ENCODE data around the gene NOS2. TPM values are rescaled to one million over a fixed set of nuclear protein-coding genes. Genes with fewer than 3 reads are reported as not detected.
A peak's percentile ranks its signal among the peaks of the same experiment; 100 is the strongest.
"Not testable (repeated sequence)": the region's sequence is repeated elsewhere in the genome, so short reads cannot be mapped to it uniquely, and the experiment has no call there.

The NOS2 gene
- total RNA-seq, 1 experiment from 2014 or later, result 19.0 TPM

GRCh38 chr17:27751622-27752490, 48.5 kb downstream of the NOS2 start:
- no TSS peak for BruUV-seq (replicated peaks)
- no peaks in the 10 kb centered on the region for H3K9me3 ChIP-seq
- H3K27me3 ChIP-seq (replicated peaks; ENCODE audit: control insufficient read depth, insufficient read depth, low read length), result no peaks in the 10 kb centered on the region
- no peak overlapping the region for H3K4me3 ChIP-seq (ENCODE audit: low read depth, low read length)
- H3K9me3 Mint-ChIP-seq (ENCODE audit: unreplicated experiment), result no peaks in the 10 kb centered on the region
- no peaks in the 10 kb centered on the region for H3K36me3 Mint-ChIP-seq (ENCODE audit: insufficient read depth, unreplicated experiment)
- POLR2A ChIA-PET, result no interaction called here
- CTCF ChIA-PET, result interaction anchor here (9.8 kb wide), 1 partner anchor 96 kb away, joined by 167 read pairs; no protein-coding TSS in a partner anchor
- intact Hi-C loops (cut with micrococcal nuclease; ENCODE audit: unreplicated experiment), result no loop called here
- H3K4me1 Mint-ChIP-seq (ENCODE audit: low read depth, unreplicated experiment), result no peaks in the 10 kb centered on the region
- DNase-seq, result peak in 1 of 2 experiments; percentile 38
- no peak overlapping the region for H3K4me3 Mint-ChIP-seq (ENCODE audit: unreplicated experiment)
- H3K27ac Mint-ChIP-seq (ENCODE audit: unreplicated experiment), result no peak overlapping the region
- H3K4me1 ChIP-seq, result no peaks in the 10 kb centered on the region
- H3K36me3 ChIP-seq (ENCODE audit: control insufficient read depth, insufficient read depth, low read length), result no peaks in the 10 kb centered on the region
- TF ChIP-seq CTCF (IDR thresholded peaks at IDR 0.05; ENCODE audit: insufficient read depth in 1 of 2, low read depth in 1 of 2, low read length in 1 of 2, severe bottlenecking in 1 of 2, unreplicated experiment in 1 of 2), result no peak
- H3K27me3 Mint-ChIP-seq (ENCODE audit: insufficient read depth, unreplicated experiment), result no peaks in the 10 kb centered on the region

GRCh38 chr17:27751166-27751565, 49.2 kb downstream of the NOS2 start:
- no peak for TF ChIP-seq CTCF (IDR thresholded peaks at IDR 0.05; ENCODE audit: insufficient read depth in 1 of 2, low read depth in 1 of 2, low read length in 1 of 2, severe bottlenecking in 1 of 2, unreplicated experiment in 1 of 2)
- no peak overlapping the region for H3K4me3 ChIP-seq (ENCODE audit: low read depth, low read length)
- H3K9me3 ChIP-seq, result no peaks in the 10 kb centered on the region
- DNase-seq, result peak in 1 of 2 experiments; percentile 39
- Mint-ChIP-seq H3K36me3 (ENCODE audit: insufficient read depth, unreplicated experiment) (no peaks in the 10 kb centered on the region), H3K27me3 (ENCODE audit: insufficient read depth, unreplicated experiment) (no peaks in the 10 kb centered on the region), H3K4me3 (ENCODE audit: unreplicated experiment) (no peak overlapping the region), H3K9me3 (ENCODE audit: unreplicated experiment) (no peaks in the 10 kb centered on the region), H3K4me1 (ENCODE audit: low read depth, unreplicated experiment) (no peaks in the 10 kb centered on the region), H3K27ac (ENCODE audit: unreplicated experiment) (no peak overlapping the region)
- BruUV-seq (replicated peaks), result no TSS peak
- H3K4me1 ChIP-seq, result no peaks in the 10 kb centered on the region
- no peaks in the 10 kb centered on the region for H3K27me3 ChIP-seq (replicated peaks; ENCODE audit: control insufficient read depth, insufficient read depth, low read length)
- CTCF ChIA-PET, result no interaction called here
- intact Hi-C loops (cut with micrococcal nuclease; ENCODE audit: unreplicated experiment), result no loop called here
- POLR2A ChIA-PET, result no interaction called here
- no peaks in the 10 kb centered on the region for H3K36me3 ChIP-seq (ENCODE audit: control insufficient read depth, insufficient read depth, low read length)

GRCh38 chr17:27749562-27750150, 50.7 kb downstream of the NOS2 start:
- intact Hi-C loops (cut with micrococcal nuclease; ENCODE audit: unreplicated experiment); H3K36me3 ChIP-seq (ENCODE audit: control insufficient read depth, insufficient read depth, low read length); H3K4me1 Mint-ChIP-seq (ENCODE audit: low read depth, unreplicated experiment); H3K9me3 ChIP-seq; H3K27me3 Mint-ChIP-seq (ENCODE audit: insufficient read depth, unreplicated experiment); H3K4me3 ChIP-seq (ENCODE audit: low read depth, low read length); POLR2A ChIA-PET; H3K36me3 Mint-ChIP-seq (ENCODE audit: insufficient read depth, unreplicated experiment); H3K4me1 ChIP-seq; H3K4me3 Mint-ChIP-seq (ENCODE audit: unreplicated experiment); H3K9me3 Mint-ChIP-seq (ENCODE audit: unreplicated experiment); H3K27me3 ChIP-seq (replicated peaks; ENCODE audit: control insufficient read depth, insufficient read depth, low read length); H3K27ac Mint-ChIP-seq (ENCODE audit: unreplicated experiment); BruUV-seq (replicated peaks): not testable (repeated sequence)
- CTCF ChIA-PET, result interaction anchor here (1.6 to 2.9 kb wide), 2 partner anchors 95 to 97 kb away, joined by 3 to 25 read pairs; no protein-coding TSS in a partner anchor
- peak in 1 of 2 experiments; percentile 40 for DNase-seq

Measured in Caco-2 (cell line).